OCI-LY3 (cell line): ENCODE results near the gene CLIC6.

Experiments
- H2AFZ ChIP-seq: fragments of 200-600, 300-600 bp; shearing (Covaris generic); 2 replicates; pipeline ENCODE4 v1.6.0; 2014; ENCODE audit warnings: antibody characterized with exemption, low read depth, low read length
- H3K27ac ChIP-seq: fragments of 200-600, 300-600 bp; sonication (generic); 2 replicates; pipeline ENCODE4 v1.5.1; 2014; ENCODE audit warnings: mild to moderate bottlenecking, low read length, moderate library complexity, mixed read lengths
- H3K27me3 ChIP-seq: fragments of 200-600, 300-600 bp; sonication (generic); 2 replicates; pipeline ENCODE4 v1.6.1; 2014; ENCODE audit warnings: low read depth, low read length, mixed read lengths
- H3K36me3 ChIP-seq: fragments of 200-600, 300-600 bp; sonication (generic); replicated peaks from 2 replicates; pipeline ENCODE3; 2014; ENCODE audit warnings: low read depth, low read length, mixed read lengths
- H3K4me1 ChIP-seq: fragments of 300-600, 200-600 bp; sonication (generic); 2 replicates; pipeline ENCODE4 v1.6.1; 2014; ENCODE audit warnings: low read length, mixed read lengths
- H3K4me2 ChIP-seq: fragments of 200-600, 300-600 bp; sonication (generic); 2 replicates; pipeline ENCODE4 v1.6.1; 2014; ENCODE audit warnings: low read length, mixed read lengths
- H3K4me3 ChIP-seq: fragments of 300-600, 200-600 bp; sonication (generic); 2 replicates; pipeline ENCODE4 v1.5.1; 2014; ENCODE audit warnings: antibody characterized with exemption, mild to moderate bottlenecking, low read length, moderate library complexity
- H3K79me2 ChIP-seq: fragments of 300-600, 200-600 bp; shearing (Covaris generic); 2 replicates; pipeline ENCODE4 v1.6.1; 2014; ENCODE audit warnings: mild to moderate bottlenecking, low read length, mixed read lengths
- H3K9ac ChIP-seq: fragments of 300-600, 200-600 bp; shearing (Covaris generic); 2 replicates; pipeline ENCODE4 v1.6.0; 2014; ENCODE audit warnings: mild to moderate bottlenecking, low read length, moderate library complexity
- H3K9me3 ChIP-seq: fragments of 200-600, 300-600 bp; shearing (Covaris generic); 2 replicates; pipeline ENCODE4 v1.6.1; 2014; ENCODE audit warnings: low read length, mixed read lengths; ENCODE audit not compliant: insufficient read depth
- H4K20me1 ChIP-seq: fragments of 200-600, 300-600 bp; sonication (generic); 2 replicates; pipeline ENCODE4 v1.6.1; 2016; ENCODE audit warnings: low read length, mixed read lengths; ENCODE audit not compliant: insufficient read depth
- CTCF ChIP-seq: fragments of 200-600, 300-600 bp; sonication (generic); IDR thresholded peaks from 2 replicates; pipeline ENCODE4 v1.5.1; 2014; ENCODE audit warnings: antibody characterized with exemption, low read length, low read depth
- EZH2phosphoT487 ChIP-seq: fragments of 200-600 bp; shearing (Covaris generic); IDR thresholded peaks from 2 replicates; pipeline ENCODE4 v1.6.1; 2018; ENCODE audit warnings: antibody characterized with exemption, mixed run types, low read depth

The CLIC6 gene

GRCh38 chr21:34635307-34635706 lies 33.5 kb upstream of the CLIC6 start:
- Histone ChIP-seq H3K36me3 (no peaks in the 10 kb centered on the region), H3K4me2 (no peak overlapping the region), H4K20me1 (no peaks in the 10 kb centered on the region), H3K4me1 (peaks cover 43% of the 10 kb centered on the region), H3K9ac (no peak overlapping the region), H3K9me3 (no peaks in the 10 kb centered on the region), H3K4me3 (no peak overlapping the region), H2AFZ (no peak overlapping the region), H3K79me2 (no peaks in the 10 kb centered on the region), H3K27me3 (0 out of 2 replicates have a peak, but pooled peaks cover 6% of the 10 kb centered on the region), H3K27ac (no peak overlapping the region)
- TF ChIP-seq EZH2phosphoT487 = no peak
- peak; percentile 37; the same call in 1 of the 2 replicates for TF ChIP-seq CTCF

DNA sequence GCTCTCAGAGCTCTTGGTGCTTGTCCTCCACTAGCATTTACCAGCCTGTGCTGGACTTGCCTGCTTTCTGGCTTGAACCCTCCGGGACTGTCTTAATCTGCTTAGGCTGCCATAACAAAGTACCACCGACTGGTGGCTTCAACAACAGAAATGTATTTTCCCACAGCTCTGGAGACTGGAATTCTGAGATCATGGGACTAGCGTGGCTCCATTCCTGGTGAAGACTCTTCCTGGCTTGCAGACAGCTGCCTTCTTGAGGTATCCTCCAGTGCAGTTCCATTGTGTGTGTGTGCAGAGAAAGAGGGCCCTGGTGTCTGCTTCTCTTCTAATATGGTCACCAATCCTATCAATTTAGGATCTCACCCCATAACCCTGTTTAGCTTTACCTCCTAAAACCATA lies 31.8 kb upstream of the CLIC6 start:
- Histone ChIP-seq H3K4me1 (peaks cover 57% of the 10 kb centered on the region), H3K27me3 (0 out of 2 replicates have a peak, but pooled peaks cover 3% of the 10 kb centered on the region), H3K36me3 (no peaks in the 10 kb centered on the region), H3K79me2 (no peaks in the 10 kb centered on the region), H3K9me3 (no peaks in the 10 kb centered on the region), H3K9ac (no peak overlapping the region), H3K27ac (no peak overlapping the region), H2AFZ (no peak overlapping the region), H3K4me2 (no peak overlapping the region), H4K20me1 (no peaks in the 10 kb centered on the region), H3K4me3 (no peak overlapping the region)
- no peak for TF ChIP-seq EZH2phosphoT487
- TF ChIP-seq CTCF = no peak

- H3K4me3 ChIP-seq = no peak overlapping the region
- H3K4me1 ChIP-seq = peaks cover 50% of the 10 kb centered on the region
- H3K27ac ChIP-seq = peak overlapping the region; percentile 76
- H4K20me1 ChIP-seq = no peaks in the 10 kb centered on the region
- no peaks in the 10 kb centered on the region for H3K9me3 ChIP-seq
- no peaks in the 10 kb centered on the region for H3K36me3 ChIP-seq
- no peaks in the 10 kb centered on the region for H3K79me2 ChIP-seq
- no peak overlapping the region for H3K9ac ChIP-seq
- H3K4me2 ChIP-seq = no peak overlapping the region
- H2AFZ ChIP-seq = no peak overlapping the region
- TF ChIP-seq EZH2phosphoT487 (no peak), CTCF (no peak)
- no peaks in the 10 kb centered on the region for H3K27me3 ChIP-seq
Measured at GRCh38 chr21:34639250-34639649, 29.5 kb upstream of the CLIC6 start.

DNA sequence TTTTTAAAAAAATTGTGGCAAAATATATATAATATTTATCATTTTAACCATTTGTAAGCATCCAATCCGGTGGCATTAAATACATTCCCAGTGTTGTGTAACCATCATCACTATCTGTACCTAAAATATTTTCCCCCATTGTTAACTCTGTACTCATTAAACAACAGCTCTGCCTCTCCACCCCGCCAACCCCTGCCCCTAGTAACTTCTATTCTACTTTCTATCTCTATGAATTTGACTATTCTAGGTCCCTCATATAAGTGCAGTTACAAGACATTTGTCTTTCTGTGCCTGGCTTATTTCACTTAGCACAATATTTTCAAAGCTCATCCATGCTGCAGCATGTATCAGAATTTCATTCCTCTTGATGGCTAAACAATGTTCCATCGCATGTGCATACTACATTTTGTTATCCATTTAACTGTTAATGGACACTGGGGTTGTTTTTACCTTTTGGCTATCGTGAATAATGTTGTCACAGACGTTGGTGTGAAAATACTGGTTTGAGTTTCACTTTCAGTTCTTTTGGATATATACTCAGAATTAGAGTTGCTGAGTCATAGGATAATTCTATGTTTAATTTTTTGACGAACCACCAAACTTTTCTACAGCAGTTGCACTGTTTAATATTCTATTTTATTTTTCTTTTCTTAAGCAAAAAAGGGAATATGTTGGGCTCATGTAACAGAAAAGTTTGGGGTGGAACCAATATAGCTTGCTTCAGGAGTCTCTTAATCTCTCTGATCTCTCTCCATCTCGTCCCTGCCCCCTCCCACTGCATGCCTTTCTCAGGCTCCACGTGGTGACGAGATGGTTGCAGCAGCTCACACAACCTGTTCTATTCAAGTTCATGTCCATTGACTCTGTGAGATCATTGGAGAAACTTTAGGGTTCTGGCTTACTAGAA lies 28.7 kb upstream of the CLIC6 start:
- Histone ChIP-seq H2AFZ (peak overlapping the region; percentile 46; the same call in 1 of the 2 replicates), H3K4me2 (peak overlapping the region; percentile 59), H3K27ac (peak overlapping the region; percentile 76)

More for the DNA sequence above, 28.7 kb upstream of the CLIC6 start:
- Histone ChIP-seq H3K9ac (0 out of 2 replicates have a peak overlapping the region, but pooled peaks have one; percentile 8), H3K4me3 (peak overlapping the region; percentile 44), H4K20me1 (no peaks in the 10 kb centered on the region), H3K36me3 (no peaks in the 10 kb centered on the region), H3K9me3 (no peaks in the 10 kb centered on the region), H3K4me1 (peaks cover 50% of the 10 kb centered on the region), H3K27me3 (no peaks in the 10 kb centered on the region), H3K79me2 (no peaks in the 10 kb centered on the region)
- no peak for TF ChIP-seq EZH2phosphoT487
- TF ChIP-seq CTCF = no peak
